ENCODE measurements around the gene NXPH3.

NXPH3 gene

GRCh38 chr17:49592263-49592662 is 16.6 kb downstream of the NXPH3 start:
- no peak for DNase-seq (ENCODE audit: low spot score)

GRCh38 chr17:49595328-49595727 is 19.7 kb downstream of the NXPH3 start:
- no peak for DNase-seq (ENCODE audit: low spot score)

GRCh38 chr17:49595980-49596379 is 20.3 kb downstream of the NXPH3 start:
- no peak for DNase-seq (ENCODE audit: low spot score)

- DNase-seq (ENCODE audit: low spot score): no peak
Observed at GRCh38 chr17:49596613-49597244, 21.1 kb downstream of the NXPH3 start.

GRCh38 chr17:49597436-49597835 is 21.8 kb downstream of the NXPH3 start:
- no peak for DNase-seq (ENCODE audit: low spot score)

GRCh38 chr17:49597928-49598655 is 22.4 kb downstream of the NXPH3 start:
- DNase-seq (ENCODE audit: low spot score): no peak

- no peak for DNase-seq (ENCODE audit: low spot score)
Observed at GRCh38 chr17:49598918-49599317, 23.2 kb downstream of the NXPH3 start.

- DNase-seq (ENCODE audit: low spot score): no peak
Observed at GRCh38 chr17:49600949-49601348, 25.3 kb downstream of the NXPH3 start.

- no peak for DNase-seq (ENCODE audit: low spot score)
Observed at GRCh38 chr17:49602783-49603182, 27.1 kb downstream of the NXPH3 start.

- no peak for DNase-seq (ENCODE audit: low spot score)
Observed at GRCh38 chr17:49603238-49603637, 27.6 kb downstream of the NXPH3 start.

GRCh38 chr17:49603720-49604119 is 28.0 kb downstream of the NXPH3 start:
- DNase-seq (ENCODE audit: low spot score): no peak

GRCh38 chr17:49604314-49604869 is 28.7 kb downstream of the NXPH3 start:
- DNase-seq (ENCODE audit: low spot score): no peak

- no peak for DNase-seq (ENCODE audit: low spot score)
Observed at GRCh38 chr17:49610883-49611584, 35.4 kb downstream of the NXPH3 start.

GRCh38 chr17:49612726-49613125 is 37.1 kb downstream of the NXPH3 start:
- no peak for DNase-seq (ENCODE audit: low spot score)

GRCh38 chr17:49613182-49613800 is 37.6 kb downstream of the NXPH3 start:
- no peak for DNase-seq (ENCODE audit: low spot score)

- peak; percentile 14 for DNase-seq (ENCODE audit: low spot score)
Observed at GRCh38 chr17:49616086-49616485, 40.4 kb downstream of the NXPH3 start.

- peak; percentile 19 for DNase-seq (ENCODE audit: low spot score)
Observed at GRCh38 chr17:49616601-49617131, 41.0 kb downstream of the NXPH3 start.

GRCh38 chr17:49618028-49618611 is 42.4 kb downstream of the NXPH3 start:
- no peak for DNase-seq (ENCODE audit: low spot score)

GRCh38 chr17:49621420-49621819 is 45.7 kb downstream of the NXPH3 start:
- DNase-seq (ENCODE audit: low spot score): no peak

- DNase-seq (ENCODE audit: low spot score): no peak
Observed at GRCh38 chr17:49621946-49622529, 46.4 kb downstream of the NXPH3 start.

GRCh38 chr17:49624896-49625295 is 49.2 kb downstream of the NXPH3 start:
- DNase-seq (ENCODE audit: low spot score): peak; percentile 9
